Spleen (tissue), 11 donors: ENCODE measurements around the gene ZBP1. TPM values are rescaled to one million over a fixed set of nuclear protein-coding genes. Genes with fewer than 3 reads are reported as not detected.
A peak's percentile ranks its signal among the peaks of the same experiment; 100 is the strongest.

Experiments used
- DNase-seq: peaks from one replicate; pipeline ENCODE4 v3.0.0-alpha.2; 2020
- H3K27ac ChIP-seq, 8 donors: fragments of 200-600 bp; sonication (generic) in 7 of 8; 1 replicate in 4 of 8; 2 replicates in 4 of 8; pipeline versions ENCODE4 v1.5.0 to v1.8.0; 2016 to 2021; ENCODE audit warnings: inconsistent platforms in 4 of 8, mild to moderate bottlenecking in 4 of 8, moderate library complexity in 1 of 8
- H3K27me3 ChIP-seq, 7 donors: fragments of 200-600 bp; sonication (generic) in 6 of 7; replicated peaks in 1 of 7; 1 replicate in 4 of 7; 2 replicates in 3 of 7; pipeline versions ENCODE4 v1.5.0 to v1.8.0; 2016 to 2021; ENCODE audit warnings: inconsistent platforms in 3 of 7, mild to moderate bottlenecking in 1 of 7
- H3K36me3 ChIP-seq, 6 donors: fragments of 200-600 bp; sonication (generic) in 5 of 6; 1 replicate in 4 of 6; 2 replicates in 2 of 6; pipeline versions ENCODE4 v1.5.0 to v1.8.0; 2016 to 2021; ENCODE audit warnings: inconsistent platforms in 2 of 6
- H3K4me1 ChIP-seq, 6 donors: fragments of 200-600 bp; sonication (generic) in 5 of 6; 1 replicate in 3 of 6; 2 replicates in 3 of 6; pipeline versions ENCODE4 v1.5.0 to v1.8.0; 2016 to 2021; ENCODE audit warnings: inconsistent platforms in 3 of 6
- H3K4me3 ChIP-seq, 8 donors: fragments of 200-600 bp; sonication (generic) in 7 of 8; 1 replicate in 4 of 8; 2 replicates in 4 of 8; pipeline versions ENCODE4 v1.5.0 to v1.8.0; 2016 to 2021; ENCODE audit warnings: inconsistent platforms in 4 of 8, mild to moderate bottlenecking in 4 of 8, moderate library complexity in 2 of 8
- H3K9me3 ChIP-seq, 8 donors: fragments of 200-600 bp; sonication (generic) in 7 of 8; 1 replicate in 4 of 8; 2 replicates in 4 of 8; pipeline versions ENCODE4 v1.5.0 to v1.8.0; 2016 to 2021; ENCODE audit warnings: inconsistent platforms in 4 of 8
- CTCF ChIP-seq, 11 experiments: fragments of 200-600 bp in 7 of 11; fragments of 450-650 bp in 4 of 11; sonication (generic) in 4 of 11; IDR thresholded peaks in 8 of 11; conservative IDR thresholded peaks in 3 of 11; 1 replicate in 7 of 11; 2 replicates in 4 of 11; pipeline versions ENCODE4 v1.4.0 to v1.8.0; 2016 to 2021; ENCODE audit warnings: antibody characterized with exemption in 11 of 11, inconsistent platforms in 4 of 11, mild to moderate bottlenecking in 1 of 11
- POLR2A ChIP-seq, 3 donors: fragments of 450-650 bp; IDR thresholded peaks; one replicate each; pipeline ENCODE4 v1.5.1; 2017; ENCODE audit warnings: antibody characterized with exemption in 3 of 3, mild to moderate bottlenecking in 1 of 3
- POLR2AphosphoS5 ChIP-seq, 3 donors: sonication (generic); formaldehyde crosslinking; IDR thresholded peaks; one replicate each; pipeline ENCODE4 v1.5.1; 2017; ENCODE audit warnings: antibody characterized with exemption in 3 of 3
- WGBS, 5 donors: extraction: QIAGEN DNeasy Blood & Tissue Kit in 3 of 5; methylation state at CpG; one replicate each; pipeline versions ENCODE4 v1.1.5 to v1.1.7; 2013 to 2018; 5-methylcytosine and 5-hydroxymethylcytosine counted together
- intact Hi-C: fragments of 100-400 bp; cut with DNase I; formaldehyde crosslinking; loops from one replicate; pipeline ENCODE4 v1.15.0; 2023; ENCODE audit warnings: low total_unique reads
- polyA plus RNA-seq, 3 donors: library from polyadenylated mRNA; stranded (reverse); fragments of 200-250 nt; gene quantifications; one replicate each; pipeline ENCODE4 v1.2.1, GENCODE V29; 2013
- total RNA-seq, 7 donors: library from RNA; depleted of rRNA in 3 of 7; stranded (reverse); fragments of >200 nt in 3 of 7; fragmentation: NEBNext Ultra II Directional in 4 of 7; extraction: Animal tissue kit (Norgen Biotek cat#: 25700) in 4 of 7; gene quantifications; one replicate each; pipeline versions ENCODE4 v1.1.0 to v1.2.1, GENCODE V29; 2016 to 2021
- donor health status: healthy with polysubstance abuse.
- donor health status: DM: no; HTN: no; CAD: no; lungs with moderate emphysema.
- donor health status: DM: no; HTN: no; CAD: no.
- donor health status: Bipolar disorder and iron deficiency.
- donor health status: healthy.
- donor health status: DM: no; HTN: no; CAD: no.
- donor health status: DM: yes; HTN: yes; CAD: no.

ZBP1 gene
- total and polyA plus RNA-seq, 10 donors: 8.6 to 28.4 (median 16.6) TPM

- Histone ChIP-seq H3K9me3 (peaks cover 0 to 17% (median 10%) of the 10 kb centered on the region in 8 donors), H3K4me1 (peaks cover 0 to 16% (median 7%) of the 10 kb centered on the region in 6 donors), H3K36me3 (no peaks in the 10 kb centered on the region), H3K27ac (no peak overlapping the region), H3K4me3 (no peak overlapping the region), H3K27me3 (peaks cover 0 to 54% (median 0%) of the 10 kb centered on the region in 7 donors)
- TF ChIP-seq POLR2A (IDR thresholded peaks at IDR 0.05) (no peak), CTCF (IDR thresholded peaks at IDR 0.05 in 8 of 11, conservative IDR thresholded peaks at IDR 0.05 in 3 of 11) (no peak), POLR2AphosphoS5 (IDR thresholded peaks at IDR 0.05) (no peak)
- intact Hi-C loops: no loop called here
- WGBS, 5 donors: 86 to 89% (median 87%) methylated on average over 10 of the region's 10 CpGs
- peak; percentile 21 for DNase-seq
Measured at GRCh38 chr20:57586943-57587277, 33.3 kb downstream of the ZBP1 start.

- H3K27me3 ChIP-seq: peaks cover 0 to 59% (median 0%) of the 10 kb centered on the region in 7 donors
- TF ChIP-seq POLR2AphosphoS5 (IDR thresholded peaks at IDR 0.05) (no peak), POLR2A (IDR thresholded peaks at IDR 0.05) (no peak), CTCF (IDR thresholded peaks at IDR 0.05 in 8 of 11, conservative IDR thresholded peaks at IDR 0.05 in 3 of 11) (no peak)
- no peaks in the 10 kb centered on the region for H3K36me3 ChIP-seq
- no peak overlapping the region for H3K4me3 ChIP-seq
- H3K4me1 ChIP-seq: peaks cover 0 to 21% (median 12%) of the 10 kb centered on the region in 6 donors
- H3K9me3 ChIP-seq: peaks cover 0 to 17% (median 10%) of the 10 kb centered on the region in 8 donors
- DNase-seq: peak; percentile 58
- 61 to 67% (median 65%) methylated on average over 8 of the region's 8 CpGs for WGBS, 5 donors
- no peak overlapping the region for H3K27ac ChIP-seq
- intact Hi-C loops: no loop called here
Measured at GRCh38 chr20:57586370-57586793, 33.8 kb downstream of the ZBP1 start.

DNA sequence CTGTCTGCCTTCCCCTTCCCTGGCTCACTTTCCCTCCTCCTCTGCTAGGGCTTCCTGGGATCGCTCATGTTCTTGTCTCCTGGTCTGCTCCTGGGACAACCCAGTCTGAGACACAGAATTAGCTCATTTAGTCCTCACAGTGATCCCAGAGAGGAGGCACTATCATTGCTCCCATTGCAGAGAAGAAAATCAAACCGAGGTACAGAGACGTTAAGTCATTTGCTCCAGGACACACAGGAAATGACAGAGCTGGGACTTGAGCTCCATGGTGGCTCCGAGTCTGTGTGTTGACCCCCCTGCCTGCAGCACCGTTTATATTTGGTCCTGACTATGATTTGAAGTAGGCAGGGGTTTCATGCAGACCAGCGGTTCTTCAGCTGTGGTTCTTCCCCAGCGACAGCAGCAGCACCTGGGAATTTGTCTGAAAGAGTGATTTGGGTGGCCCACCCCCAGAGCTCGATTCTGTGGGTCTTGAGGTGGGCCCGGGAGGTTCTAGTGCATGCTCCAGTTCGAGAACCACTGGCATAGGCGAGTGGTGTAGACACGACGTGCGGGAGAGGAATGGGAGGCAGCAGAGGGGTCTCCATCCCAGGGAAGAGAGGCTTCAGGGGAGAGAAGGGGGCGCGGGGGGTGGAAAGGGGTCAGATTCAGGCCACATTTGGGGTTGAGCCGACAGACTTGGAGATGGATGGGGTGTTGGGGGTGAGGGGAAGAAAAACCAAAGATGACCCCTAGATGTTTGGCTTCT lies 34.6 kb downstream of the ZBP1 start:
- peak; percentile 44 for DNase-seq
- Histone ChIP-seq H3K9me3 (peaks cover 0 to 17% (median 10%) of the 10 kb centered on the region in 8 donors), H3K27ac (no peak overlapping the region), H3K4me3 (no peak overlapping the region), H3K4me1 (peaks cover 0 to 26% (median 16%) of the 10 kb centered on the region in 6 donors), H3K27me3 (peaks cover 0 to 66% (median 0%) of the 10 kb centered on the region in 7 donors), H3K36me3 (no peaks in the 10 kb centered on the region)
- TF ChIP-seq POLR2AphosphoS5 (IDR thresholded peaks at IDR 0.05) (no peak), CTCF (IDR thresholded peaks at IDR 0.05 in 8 of 11, conservative IDR thresholded peaks at IDR 0.05 in 3 of 11) (no peak), POLR2A (IDR thresholded peaks at IDR 0.05) (no peak)
- 67 to 84% (median 79%) methylated on average over 17 of the region's 17 CpGs for whole genome bisulfite sequencing, 5 donors
- intact Hi-C loops: no loop called here

DNA sequence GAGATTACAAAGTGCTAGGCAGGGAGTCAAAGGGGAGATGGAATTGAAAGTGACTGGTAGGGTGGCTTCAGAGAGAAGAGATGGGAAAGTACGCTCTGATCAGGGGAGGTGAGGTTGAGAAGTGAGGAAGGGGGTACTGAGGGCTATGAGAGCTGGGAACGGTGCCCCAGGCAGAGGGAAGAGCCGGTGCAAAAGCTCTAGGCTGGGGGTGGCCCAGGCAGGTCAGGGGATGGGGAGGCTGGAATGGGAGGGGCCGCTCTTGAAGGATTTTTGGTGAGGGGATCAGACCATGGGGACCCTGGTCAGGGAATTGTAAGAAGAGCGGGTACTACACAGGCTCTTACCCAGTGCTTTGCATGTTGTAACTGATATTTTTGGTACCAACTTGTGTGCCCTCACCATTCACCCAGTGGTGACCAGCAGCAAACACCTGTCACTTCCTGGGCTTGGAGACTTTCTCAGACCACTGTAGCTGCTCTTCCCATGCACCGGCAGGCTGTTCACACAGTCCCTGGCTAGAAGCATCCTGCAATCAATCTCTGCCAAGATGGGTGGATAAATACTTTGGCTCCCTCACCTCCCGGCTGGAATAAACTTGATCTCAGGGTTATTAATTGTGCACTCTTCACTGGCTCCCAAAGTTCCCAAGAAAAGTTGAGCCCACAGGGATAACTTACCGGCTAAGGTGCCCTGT lies 35.3 kb downstream of the ZBP1 start:
- Histone ChIP-seq H3K27me3 (peaks cover 0 to 73% (median 2%) of the 10 kb centered on the region in 7 donors), H3K9me3 (peaks cover 0 to 17% (median 10%) of the 10 kb centered on the region in 8 donors), H3K27ac (no peak overlapping the region), H3K4me1 (peaks cover 0 to 27% (median 20%) of the 10 kb centered on the region in 6 donors), H3K4me3 (no peak overlapping the region), H3K36me3 (no peaks in the 10 kb centered on the region)
- WGBS, 5 donors: 70 to 88% (median 77%) methylated on average over 7 to 8 of the region's 8 CpGs
- intact Hi-C loops: no loop called here
- peak; percentile 47 for DNase-seq
- no peak for TF ChIP-seq POLR2AphosphoS5 (IDR thresholded peaks at IDR 0.05)
- no peak for TF ChIP-seq CTCF (IDR thresholded peaks at IDR 0.05 in 8 of 11, conservative IDR thresholded peaks at IDR 0.05 in 3 of 11)
- TF ChIP-seq POLR2A (IDR thresholded peaks at IDR 0.05): no peak
